HAP-1 (cell line): ENCODE data around the gene JAK2.
"Not testable (repeated sequence)": the region's sequence is repeated elsewhere in the genome, so short reads cannot be mapped to it uniquely, and the experiment has no call there.

ENCODE experiments used
- DNase-seq, 2 experiments: peaks; one replicate each; pipeline ENCODE4 v3.0.0-alpha.2; 2016 to 2020; ENCODE audit warnings: low spot score in 2 of 2
- H3K27me3 ChIP-seq: fragments of 250-450 bp; sonication (Bioruptor Pico); 2 replicates; pipeline ENCODE4 v1.5.1; 2020; ENCODE audit warnings: low read depth, mild to moderate bottlenecking, moderate library complexity
- H3K36me3 ChIP-seq: fragments of 250-450 bp; sonication (Bioruptor Pico); replicated peaks from 2 replicates; pipeline ENCODE4 v1.5.1; 2020; ENCODE audit warnings: mild to moderate bottlenecking
- H3K4me1 ChIP-seq: fragments of 250-450 bp; sonication (Bioruptor Pico); 2 replicates; pipeline ENCODE4 v1.5.1; 2020; ENCODE audit warnings: mild to moderate bottlenecking
- H3K4me3 ChIP-seq: fragments of 250-450 bp; sonication (Bioruptor Pico); 2 replicates; pipeline ENCODE4 v1.5.1; 2020; ENCODE audit warnings: mild to moderate bottlenecking, moderate library complexity
- H3K9me3 ChIP-seq: fragments of 250-450 bp; sonication (Bioruptor Pico); 2 replicates; pipeline ENCODE4 v1.5.1; 2020; ENCODE audit warnings: mild to moderate bottlenecking, moderate library complexity
- in situ Hi-C: fragments of 300-500 bp; cut with MboI; formaldehyde crosslinking; loops from 3 replicates; pipeline ENCODE4 v1.14.3; 2020; ENCODE audit warnings: low sequenced_read_pairs, inconsistent platforms, mixed read lengths

JAK2 gene

DNA sequence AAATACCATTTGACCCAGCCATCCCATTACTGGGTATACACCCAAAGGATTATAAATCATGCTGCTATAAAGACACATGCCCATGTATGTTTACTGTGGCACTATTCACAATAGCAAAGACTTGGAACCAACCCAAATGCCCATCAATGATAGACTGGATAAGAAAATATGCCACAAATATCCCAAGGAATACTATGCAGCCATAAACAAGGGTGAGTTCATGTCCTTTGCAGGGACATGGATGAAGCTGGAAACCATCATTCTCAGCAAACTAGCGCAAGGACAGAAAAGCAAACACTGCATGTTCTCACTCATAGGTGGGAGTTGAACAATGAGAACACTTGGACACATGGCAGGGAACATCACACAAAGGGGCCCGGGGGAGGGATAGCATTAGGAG is 121.4 kb downstream of the JAK2 start:
- in situ Hi-C loops, result not testable (repeated sequence)

DNA sequence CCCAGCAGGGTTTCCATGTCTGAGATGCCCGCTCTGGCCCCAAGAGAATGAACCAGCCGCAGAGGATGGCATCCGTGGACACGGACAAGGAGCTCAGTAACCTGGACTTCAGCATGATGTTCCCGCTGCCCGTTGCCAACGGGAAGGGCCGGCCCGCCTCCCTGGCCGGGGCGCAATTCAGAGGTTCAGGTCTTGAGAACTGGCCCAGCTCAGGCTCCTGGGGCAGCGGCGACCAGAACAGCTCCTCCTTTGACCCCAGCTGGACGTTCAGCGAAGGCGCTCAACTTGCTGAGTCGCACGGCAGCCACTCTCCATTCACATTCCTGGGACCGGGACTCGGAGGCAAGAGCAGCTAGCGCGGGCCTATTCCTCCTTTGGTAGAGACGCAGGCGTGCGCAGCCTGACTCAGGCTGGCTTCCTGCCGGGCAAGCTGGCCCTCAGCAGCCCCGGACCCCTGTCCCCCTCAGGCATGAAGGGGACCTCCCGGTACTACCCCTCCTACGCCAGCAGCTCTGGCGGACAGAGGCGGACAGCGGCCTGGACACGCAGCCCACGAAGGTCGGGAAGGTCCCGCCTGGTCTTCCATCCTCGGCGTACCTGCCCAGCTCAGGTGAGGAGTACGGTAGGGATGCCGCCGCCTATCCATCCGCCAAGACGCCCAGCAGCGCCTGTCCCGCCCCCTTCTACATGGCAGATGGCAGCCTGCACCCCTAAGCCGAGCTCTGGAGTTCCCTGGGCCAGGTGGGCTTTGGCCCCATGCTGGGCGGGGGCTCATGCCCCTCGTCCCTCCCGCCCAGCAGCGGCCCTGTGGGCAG is 126.0 kb downstream of the JAK2 start:
- Histone ChIP-seq H3K4me3 (no peak overlapping the region), H3K27me3 (no peaks in the 10 kb centered on the region), H3K4me1 (no peaks in the 10 kb centered on the region), H3K9me3 (no peaks in the 10 kb centered on the region), H3K36me3 (no peaks in the 10 kb centered on the region)
- DNase-seq, result no peak
- in situ Hi-C loops, result no loop called here

More for the DNA sequence above, 121.4 kb downstream of the JAK2 start:
- not testable (repeated sequence) for H3K4me1 ChIP-seq, H3K4me3 ChIP-seq, DNase-seq, H3K36me3 ChIP-seq, H3K27me3 ChIP-seq, H3K9me3 ChIP-seq

DNA sequence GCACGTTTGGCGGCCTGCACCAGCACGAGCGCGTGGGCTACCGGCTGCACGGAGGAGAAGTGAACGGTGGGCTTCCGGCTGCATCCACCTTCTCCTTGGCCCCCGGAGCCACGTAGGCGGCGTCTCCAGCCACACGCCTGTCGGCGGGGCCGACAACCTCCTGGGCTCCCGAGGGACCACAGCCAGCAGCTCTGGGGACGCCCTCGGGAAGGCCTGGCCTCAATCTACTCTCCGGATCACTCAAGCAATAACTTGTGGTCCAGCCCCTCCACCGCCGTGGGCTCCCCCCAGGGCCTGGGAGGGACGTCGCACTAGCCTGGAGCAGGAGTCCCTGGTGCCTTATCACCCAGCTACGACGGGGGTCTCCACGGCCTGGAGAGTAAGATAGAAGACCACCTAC is 126.6 kb downstream of the JAK2 start:
- Histone ChIP-seq H3K4me1 (no peaks in the 10 kb centered on the region), H3K4me3 (no peak overlapping the region), H3K9me3 (no peaks in the 10 kb centered on the region), H3K27me3 (no peaks in the 10 kb centered on the region), H3K36me3 (no peaks in the 10 kb centered on the region)
- in situ Hi-C loops, result no loop called here
- no peak for DNase-seq

DNA sequence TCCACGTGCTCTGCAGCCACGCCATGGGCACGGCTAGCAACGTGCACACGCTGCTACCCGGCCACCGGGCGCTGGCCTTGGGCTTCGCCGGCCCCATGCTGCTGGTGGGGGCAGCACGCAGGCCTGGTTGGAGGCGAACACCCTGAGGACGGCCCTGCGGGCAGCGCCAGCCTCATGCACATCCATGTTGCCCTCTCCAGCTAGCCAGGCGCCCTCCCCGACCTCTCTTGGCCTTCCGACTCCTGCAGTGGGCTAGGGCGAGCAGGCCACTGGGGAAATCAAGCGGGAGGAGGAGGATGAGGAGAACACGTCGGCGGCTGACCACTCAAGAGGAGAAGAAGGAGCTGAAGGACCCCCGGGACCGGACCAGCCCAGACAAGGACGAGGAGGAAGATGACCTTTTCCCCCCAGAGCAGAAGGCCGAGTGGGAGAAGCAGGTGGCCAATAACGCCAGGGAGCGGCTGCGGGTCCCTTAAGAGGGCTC is 127.1 kb downstream of the JAK2 start:
- H3K4me1 ChIP-seq, result no peaks in the 10 kb centered on the region
- no peak for DNase-seq
- no peaks in the 10 kb centered on the region for H3K36me3 ChIP-seq
- in situ Hi-C loops, result no loop called here
- H3K9me3 ChIP-seq, result no peaks in the 10 kb centered on the region
- H3K4me3 ChIP-seq, result no peak overlapping the region
- H3K27me3 ChIP-seq, result no peaks in the 10 kb centered on the region

DNA sequence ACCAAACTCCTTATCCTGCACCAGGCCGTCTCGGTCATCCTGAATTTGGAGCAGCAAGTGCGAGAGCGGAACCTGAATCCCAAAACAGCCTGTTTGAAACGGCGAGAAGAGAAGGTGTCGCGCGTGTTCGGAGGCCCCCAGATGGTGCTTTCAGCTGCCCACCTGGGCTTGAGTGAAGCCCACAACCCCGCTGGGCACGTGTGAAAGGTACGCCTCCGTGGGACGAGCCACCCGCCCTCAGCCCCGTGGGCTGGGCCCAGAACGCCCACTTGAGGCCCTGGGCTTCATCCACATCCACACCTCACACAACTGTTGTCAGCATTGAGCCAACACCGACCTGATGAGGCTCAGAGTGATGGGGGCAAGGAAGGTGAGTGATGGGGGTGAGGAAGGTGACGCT is 127.6 kb downstream of the JAK2 start:
- Histone ChIP-seq H3K4me3 (no peak overlapping the region), H3K27me3 (no peaks in the 10 kb centered on the region), H3K9me3 (no peaks in the 10 kb centered on the region), H3K36me3 (no peaks in the 10 kb centered on the region), H3K4me1 (no peaks in the 10 kb centered on the region)
- in situ Hi-C loops, result no loop called here
- DNase-seq, result no peak

DNA sequence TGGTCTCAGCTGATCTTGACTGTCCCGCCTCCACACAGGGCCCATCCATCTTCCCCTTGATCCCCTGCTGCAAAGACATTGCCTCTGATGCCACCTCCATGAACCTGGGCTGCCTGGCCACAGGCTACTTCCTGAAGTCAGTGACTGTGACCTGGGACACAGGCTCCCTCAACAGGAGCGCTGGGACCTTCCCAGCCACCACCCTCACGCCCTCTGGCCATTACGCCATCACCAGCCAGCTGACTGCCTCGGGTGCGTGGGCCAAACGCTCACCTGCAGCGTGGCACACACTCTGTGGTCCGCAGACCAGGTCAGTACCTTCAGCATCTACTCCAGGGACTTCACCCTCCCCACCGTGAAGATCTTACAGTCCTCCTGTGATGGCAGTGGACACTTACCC is 128.5 kb downstream of the JAK2 start:
- Histone ChIP-seq H3K9me3 (no peaks in the 10 kb centered on the region), H3K27me3 (no peaks in the 10 kb centered on the region), H3K4me3 (no peak overlapping the region), H3K4me1 (no peaks in the 10 kb centered on the region), H3K36me3 (no peaks in the 10 kb centered on the region)
- in situ Hi-C loops, result no loop called here
- DNase-seq, result no peak

DNA sequence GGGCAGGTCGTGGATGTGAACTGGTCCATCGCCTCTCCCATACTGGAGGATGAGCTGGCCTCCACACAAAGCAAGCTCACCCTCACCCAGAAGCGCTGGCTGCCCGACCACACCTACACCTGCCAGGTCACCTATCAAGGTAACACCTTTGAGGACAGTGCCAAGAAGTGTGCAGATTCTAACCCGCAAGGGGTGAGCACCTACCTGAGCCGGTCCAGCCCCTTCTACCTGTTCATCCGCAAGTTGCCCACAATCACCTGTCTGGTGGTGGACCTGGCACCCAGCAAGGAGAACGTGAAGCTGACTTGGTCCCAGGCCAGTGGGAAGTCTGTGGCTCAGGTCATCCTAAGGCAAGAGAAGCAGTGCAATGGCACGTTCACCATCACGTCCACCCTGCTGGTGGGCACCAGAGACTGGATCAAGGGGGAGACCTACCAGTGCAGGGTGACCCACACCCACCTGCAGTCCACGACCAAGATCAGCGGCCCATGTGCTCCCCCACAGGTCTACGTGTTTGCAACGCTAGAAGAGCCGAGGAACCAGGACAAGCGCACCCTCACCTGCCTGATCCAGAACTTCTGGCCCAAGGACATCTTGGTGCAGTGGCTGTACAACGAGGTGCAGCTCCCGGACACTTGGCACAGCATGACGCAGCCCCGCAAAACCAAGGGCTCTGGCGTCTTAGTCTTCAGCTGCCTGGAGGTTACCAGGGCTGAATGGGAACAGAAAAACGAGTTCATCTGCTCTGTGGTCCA is 129.1 kb downstream of the JAK2 start:
- H3K36me3 ChIP-seq, result no peaks in the 10 kb centered on the region
- no peaks in the 10 kb centered on the region for H3K9me3 ChIP-seq
- no peaks in the 10 kb centered on the region for H3K27me3 ChIP-seq
- in situ Hi-C loops, result no loop called here
- no peaks in the 10 kb centered on the region for H3K4me1 ChIP-seq
- no peak overlapping the region for H3K4me3 ChIP-seq
- no peak for DNase-seq

DNA sequence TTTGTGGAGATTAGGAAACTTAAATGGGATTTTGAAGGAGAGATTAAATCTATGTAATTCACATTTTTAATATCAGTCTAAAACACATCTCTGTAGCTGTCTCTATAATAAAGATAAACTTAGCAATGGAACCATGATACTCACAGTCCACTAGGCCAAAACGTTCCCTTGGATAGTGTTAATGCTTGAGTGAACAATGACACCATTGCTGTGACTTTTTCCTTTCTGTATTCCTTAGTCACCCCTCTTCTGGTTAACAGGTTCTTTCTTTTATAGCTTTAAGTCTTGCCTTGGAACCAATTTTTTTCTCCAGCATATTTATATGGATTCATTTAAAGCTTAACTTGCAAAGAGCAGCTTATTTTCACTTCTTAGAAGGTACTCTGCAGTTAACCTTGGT is 137.0 kb downstream of the JAK2 start:
- Histone ChIP-seq H3K36me3 (no peaks in the 10 kb centered on the region), H3K4me1 (peaks cover 11% of the 10 kb centered on the region), H3K27me3 (no peaks in the 10 kb centered on the region), H3K4me3 (no peak overlapping the region), H3K9me3 (no peaks in the 10 kb centered on the region)
- DNase-seq, result no peak
- in situ Hi-C loops, result no loop called here

DNA sequence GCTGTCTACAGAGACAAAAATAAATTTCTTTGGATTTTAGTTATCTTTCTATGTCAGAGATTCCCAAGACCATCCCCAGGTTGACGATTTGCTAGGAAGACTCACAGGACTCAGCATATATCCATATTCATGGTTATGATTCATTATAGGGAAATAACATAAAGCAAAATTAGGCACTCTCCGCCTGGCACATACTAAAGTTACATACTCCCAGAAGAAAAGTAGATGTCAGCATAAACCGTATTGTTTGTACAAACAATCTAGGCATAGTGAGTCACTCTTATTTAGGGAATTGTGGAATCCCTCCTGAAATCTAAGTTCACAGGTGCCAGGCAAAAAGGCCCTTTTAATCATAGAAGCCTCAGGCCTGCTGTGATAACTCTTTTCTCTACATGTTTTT is 137.4 kb downstream of the JAK2 start:
- H3K36me3 ChIP-seq, result no peaks in the 10 kb centered on the region
- no peak for DNase-seq
- H3K27me3 ChIP-seq, result no peaks in the 10 kb centered on the region
- peaks cover 11% of the 10 kb centered on the region for H3K4me1 ChIP-seq
- no peak overlapping the region for H3K4me3 ChIP-seq
- in situ Hi-C loops, result no loop called here
- no peaks in the 10 kb centered on the region for H3K9me3 ChIP-seq

DNA sequence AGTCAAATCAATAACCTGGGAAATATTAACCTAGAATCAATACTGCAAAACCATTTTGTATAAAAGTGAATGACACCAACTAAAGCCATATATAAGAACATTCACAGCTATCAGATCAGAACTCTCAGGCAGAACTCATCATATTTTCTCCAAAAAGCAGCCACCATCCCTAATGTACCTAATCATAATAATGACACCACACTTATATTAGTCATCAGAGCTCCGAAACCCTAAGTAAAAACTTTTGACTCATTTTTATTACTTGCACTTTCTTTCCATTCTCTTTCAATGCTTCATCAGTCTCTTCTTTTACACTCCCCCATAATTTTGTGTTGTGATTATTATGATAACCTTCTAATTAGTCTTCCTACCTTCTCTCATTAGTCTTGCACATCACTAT is 155.1 kb downstream of the JAK2 start:
- Histone ChIP-seq H3K27me3 (peaks cover 2% of the 10 kb centered on the region; the same call in 1 of the 2 replicates), H3K36me3 (no peaks in the 10 kb centered on the region), H3K4me1 (no peaks in the 10 kb centered on the region; the same call in 1 of the 2 replicates), H3K4me3 (no peak overlapping the region), H3K9me3 (no peaks in the 10 kb centered on the region)
- DNase-seq, result no peak
- in situ Hi-C loops, result no loop called here

DNA sequence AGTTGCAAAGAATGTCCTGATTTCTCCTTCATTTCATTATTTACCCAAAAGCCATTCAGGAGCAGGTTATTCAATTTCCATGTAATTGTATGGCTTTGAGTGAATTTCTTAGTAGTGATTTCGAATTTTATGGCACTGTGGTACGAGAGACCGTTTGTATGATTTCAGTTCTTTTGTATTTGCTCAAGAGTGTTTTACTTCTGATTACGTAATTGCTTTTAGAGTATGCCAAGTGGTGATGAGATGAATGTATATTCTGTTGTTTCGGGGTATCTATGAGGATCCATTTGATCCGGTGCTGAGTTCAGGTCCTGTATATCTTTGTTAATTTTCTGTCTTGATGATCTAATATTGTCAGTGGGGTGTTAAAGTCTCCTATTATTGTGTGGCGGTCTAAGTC is 159.1 kb downstream of the JAK2 start:
- Histone ChIP-seq H3K36me3 (no peaks in the 10 kb centered on the region), H3K27me3 (peaks cover 2% of the 10 kb centered on the region; the same call in 1 of the 2 replicates), H3K4me3 (no peak overlapping the region), H3K4me1 (no peaks in the 10 kb centered on the region; the same call in 1 of the 2 replicates), H3K9me3 (no peaks in the 10 kb centered on the region)
- in situ Hi-C loops, result no loop called here
- DNase-seq, result no peak

DNA sequence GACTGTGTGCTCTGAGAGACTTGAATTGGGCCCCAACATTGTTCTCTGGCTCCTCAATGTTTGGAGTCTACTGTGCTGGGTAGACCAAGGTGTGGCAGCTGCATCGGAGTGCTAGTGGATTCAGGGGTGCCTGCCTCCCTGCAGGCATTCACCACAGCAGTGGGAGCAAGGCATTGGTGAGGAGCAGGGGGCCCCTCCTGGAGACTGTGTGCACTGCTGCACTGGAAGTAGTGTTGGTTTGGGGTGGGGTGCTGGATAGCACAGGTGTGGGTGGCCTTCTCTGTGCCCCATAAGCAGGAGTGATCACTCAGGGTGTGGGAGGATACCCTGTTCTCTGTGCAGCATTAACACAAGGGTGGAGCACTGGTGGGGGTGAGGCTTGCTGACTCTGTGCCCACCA is 161.2 kb downstream of the JAK2 start:
- H3K36me3 ChIP-seq, result no peaks in the 10 kb centered on the region

More for the DNA sequence above, 161.2 kb downstream of the JAK2 start:
- in situ Hi-C loops, result no loop called here
- DNase-seq, result no peak
- no peaks in the 10 kb centered on the region for H3K27me3 ChIP-seq
- no peak overlapping the region for H3K4me3 ChIP-seq
- no peaks in the 10 kb centered on the region for H3K9me3 ChIP-seq
- no peaks in the 10 kb centered on the region; the same call in 1 of the 2 replicates for H3K4me1 ChIP-seq
